Sigmoid colon (tissue), 7 donors: ENCODE data around the gene DGKA. TPM values are rescaled to one million over a fixed set of nuclear protein-coding genes. Genes with fewer than 3 reads are reported as not detected.
"Not testable (repeated sequence)": the region's sequence is repeated elsewhere in the genome, so short reads cannot be mapped to it uniquely, and the experiment has no call there.

ENCODE experiments used
- DNase-seq: peaks from one replicate; pipeline ENCODE4 v3.0.0-alpha.2; 2019
- H3K27ac ChIP-seq, 4 donors: fragments of 200-600 bp; sonication (generic); one replicate each; pipeline ENCODE4 v1.5.1; 2016 to 2019; ENCODE audit warnings: mild to moderate bottlenecking in 1 of 4
- H3K27me3 ChIP-seq, 3 donors: fragments of 200-600 bp; sonication (generic); one replicate each; pipeline ENCODE4 v1.5.1; 2019; ENCODE audit warnings: mild to moderate bottlenecking in 1 of 3
- H3K36me3 ChIP-seq, 4 donors: fragments of 200-600 bp; sonication (generic); one replicate each; pipeline ENCODE4 v1.5.1; 2016 to 2019
- H3K4me1 ChIP-seq, 4 donors: fragments of 200-600 bp; sonication (generic); one replicate each; pipeline ENCODE4 v1.5.1; 2017 to 2019
- H3K4me3 ChIP-seq, 4 donors: fragments of 200-600 bp; sonication (generic); one replicate each; pipeline ENCODE4 v1.5.1; 2017 to 2019; ENCODE audit warnings: mild to moderate bottlenecking in 2 of 4, moderate library complexity in 1 of 4
- H3K9me3 ChIP-seq, 4 donors: fragments of 200-600 bp in 3 of 4; sonication (generic) in 3 of 4; one replicate each; pipeline versions ENCODE4 v1.5.1 to v1.6.1; 2013 to 2019
- EP300 ChIP-seq, 4 donors: sonication (generic); formaldehyde crosslinking; IDR thresholded peaks; one replicate each; pipeline ENCODE4 v1.6.1; 2017; ENCODE audit warnings: antibody characterized with exemption in 4 of 4
- POLR2A ChIP-seq, 2 donors: fragments of 450-650 bp; IDR thresholded peaks; one replicate each; pipeline ENCODE4 v1.6.1; 2016; ENCODE audit warnings: antibody characterized with exemption in 2 of 2, mild to moderate bottlenecking in 2 of 2, moderate library complexity in 2 of 2
- POLR2AphosphoS5 ChIP-seq, 4 donors: sonication (generic); formaldehyde crosslinking; IDR thresholded peaks; one replicate each; pipeline ENCODE4 v1.6.1; 2017; ENCODE audit warnings: antibody characterized with exemption in 4 of 4
- WGBS, 2 donors: extraction: QIAGEN DNeasy Blood & Tissue Kit; methylation state at CpG; one replicate each; pipeline ENCODE4 v1.1.7; 2013; 5-methylcytosine and 5-hydroxymethylcytosine counted together
- intact Hi-C: fragments of 100-400 bp; cut with DNase I; formaldehyde crosslinking; loops from one replicate; pipeline ENCODE4 v1.15.1; 2023
- polyA plus RNA-seq, 3 donors: library from polyadenylated mRNA; stranded (reverse); fragments of 200-250 nt; gene quantifications; one replicate each; pipeline ENCODE4 v1.2.3, GENCODE V29; 2013
- total RNA-seq, 4 donors: library from RNA; depleted of rRNA; stranded (reverse); fragments of >200 nt; gene quantifications; one replicate each; pipeline ENCODE4 v1.1.0, GENCODE V29; 2016
- TF ChIP-seq, protein P1 (sequence below), 4 experiments: fragments of 450-650 bp in 3 of 4; fragments of 200-600 bp in 1 of 4; IDR thresholded peaks; one replicate each; pipeline ENCODE4 v1.5.1; 2016 to 2019; ENCODE audit warnings: antibody characterized with exemption in 4 of 4, mild to moderate bottlenecking in 3 of 4, moderate library complexity in 2 of 4
- donor health status: healthy with polysubstance abuse.
- donor health status: Bipolar disorder and iron deficiency.
- donor health status: healthy.

Gene DGKA
- total and polyA plus RNA-seq, 7 donors = 21.4 to 97.8 (median 44.4) TPM

DNA sequence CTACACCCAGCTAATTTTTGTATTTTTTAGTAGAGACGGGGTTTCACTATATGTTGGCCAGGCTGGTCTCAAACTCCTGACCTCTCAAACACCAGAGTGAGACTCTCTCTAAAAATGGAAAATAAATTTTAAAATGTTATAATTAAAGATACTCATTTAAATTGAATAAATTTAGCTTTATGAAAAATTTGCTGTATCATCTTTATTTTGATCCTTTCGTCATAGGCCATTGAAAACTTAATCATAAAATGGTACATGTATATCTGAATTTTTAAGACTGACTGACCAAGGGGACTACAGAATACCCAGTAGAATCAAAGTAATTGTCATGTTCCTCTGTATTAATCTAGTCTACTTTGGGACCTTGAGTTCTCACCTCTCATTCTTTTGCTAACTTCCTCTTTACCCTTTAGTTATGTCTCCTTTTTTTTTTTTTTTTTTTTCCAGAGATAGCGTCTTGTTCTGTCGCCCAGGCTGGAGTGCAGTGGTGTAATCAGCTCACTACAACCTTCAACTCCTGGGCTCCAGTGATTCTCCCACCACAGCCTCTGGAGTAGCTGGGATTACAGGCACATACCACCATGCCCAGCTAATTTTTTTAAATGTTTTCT lies 52.4 kb downstream of the DGKA start:
- Histone ChIP-seq H3K27me3 (no peaks in the 10 kb centered on the region), H3K4me3 (no peak overlapping the region), H3K36me3 (peaks cover 11 to 71% (median 37%) of the 10 kb centered on the region in 4 donors), H3K9me3 (no peaks in the 10 kb centered on the region), H3K27ac (no peak overlapping the region), H3K4me1 (peaks cover 0 to 10% (median 0%) of the 10 kb centered on the region in 4 donors)
- TF ChIP-seq, protein P1, sequence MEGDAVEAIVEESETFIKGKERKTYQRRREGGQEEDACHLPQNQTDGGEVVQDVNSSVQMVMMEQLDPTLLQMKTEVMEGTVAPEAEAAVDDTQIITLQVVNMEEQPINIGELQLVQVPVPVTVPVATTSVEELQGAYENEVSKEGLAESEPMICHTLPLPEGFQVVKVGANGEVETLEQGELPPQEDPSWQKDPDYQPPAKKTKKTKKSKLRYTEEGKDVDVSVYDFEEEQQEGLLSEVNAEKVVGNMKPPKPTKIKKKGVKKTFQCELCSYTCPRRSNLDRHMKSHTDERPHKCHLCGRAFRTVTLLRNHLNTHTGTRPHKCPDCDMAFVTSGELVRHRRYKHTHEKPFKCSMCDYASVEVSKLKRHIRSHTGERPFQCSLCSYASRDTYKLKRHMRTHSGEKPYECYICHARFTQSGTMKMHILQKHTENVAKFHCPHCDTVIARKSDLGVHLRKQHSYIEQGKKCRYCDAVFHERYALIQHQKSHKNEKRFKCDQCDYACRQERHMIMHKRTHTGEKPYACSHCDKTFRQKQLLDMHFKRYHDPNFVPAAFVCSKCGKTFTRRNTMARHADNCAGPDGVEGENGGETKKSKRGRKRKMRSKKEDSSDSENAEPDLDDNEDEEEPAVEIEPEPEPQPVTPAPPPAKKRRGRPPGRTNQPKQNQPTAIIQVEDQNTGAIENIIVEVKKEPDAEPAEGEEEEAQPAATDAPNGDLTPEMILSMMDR (IDR thresholded peaks at IDR 0.05) = no peak
- TF ChIP-seq EP300 (IDR thresholded peaks at IDR 0.05) (no peak), POLR2A (IDR thresholded peaks at IDR 0.05) (no peak), POLR2AphosphoS5 (IDR thresholded peaks at IDR 0.05) (no peak)
- intact Hi-C loops = no loop called here
- WGBS, 2 donors = 79 to 88% methylated on average over 4 of the region's 4 CpGs
- DNase-seq = no peak

DNA sequence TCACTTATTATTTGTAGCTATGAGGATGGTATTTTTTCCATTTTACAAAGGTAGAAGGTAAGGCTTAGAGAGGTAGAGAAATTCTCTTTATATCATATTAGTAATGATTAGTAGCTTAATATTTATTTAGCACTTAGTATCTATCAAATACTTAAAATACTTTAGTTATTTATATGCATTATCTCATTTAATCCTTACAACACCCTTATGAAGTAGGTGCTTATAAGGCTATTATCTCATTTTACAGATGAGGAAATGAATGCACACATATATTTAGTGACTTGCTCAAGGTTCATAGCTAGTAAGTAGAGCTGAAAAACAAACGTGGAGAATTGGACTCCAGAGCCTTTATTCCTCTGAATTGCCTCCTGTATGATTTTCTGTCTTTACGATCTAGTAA lies 53.9 kb downstream of the DGKA start:
- Histone ChIP-seq H3K36me3 (peaks cover 11 to 87% (median 49%) of the 10 kb centered on the region in 4 donors), H3K4me1 (peaks cover 0 to 4% (median 0%) of the 10 kb centered on the region in 4 donors), H3K27ac (no peak overlapping the region), H3K9me3 (no peaks in the 10 kb centered on the region), H3K27me3 (no peaks in the 10 kb centered on the region), H3K4me3 (no peak overlapping the region)
- no peak for TF ChIP-seq POLR2AphosphoS5 (IDR thresholded peaks at IDR 0.05)
- TF ChIP-seq EP300 (IDR thresholded peaks at IDR 0.05) = no peak
- TF ChIP-seq, protein P1 (IDR thresholded peaks at IDR 0.05) = no peak
- no peak for TF ChIP-seq POLR2A (IDR thresholded peaks at IDR 0.05)
- WGBS, 2 donors = 50 to 72% methylated on average over 2 of the region's 2 CpGs
- intact Hi-C loops = no loop called here
- no peak for DNase-seq

DNA sequence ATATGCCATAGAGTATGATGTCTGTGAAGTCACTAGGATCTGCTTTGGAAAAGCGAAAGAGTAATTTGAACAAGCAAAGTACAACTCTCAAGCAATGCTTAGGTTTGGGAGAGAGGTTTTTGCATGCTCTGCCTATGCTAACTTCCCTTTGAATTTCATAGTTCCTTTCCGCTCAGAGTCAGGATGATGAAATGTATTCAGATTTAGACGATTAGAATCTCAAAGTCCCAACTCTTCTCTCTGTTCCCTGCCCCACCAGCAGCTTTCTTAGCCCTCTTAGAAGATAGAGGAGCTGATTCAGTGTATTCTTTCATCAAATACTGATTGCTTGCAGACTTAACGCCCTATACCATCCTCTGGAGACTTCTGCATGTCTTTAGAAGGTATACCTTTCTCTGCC lies 54.4 kb downstream of the DGKA start:
- WGBS, 2 donors = 91 to 93% methylated on average over 4 of the region's 4 CpGs
- intact Hi-C loops = no loop called here
- Histone ChIP-seq H3K27ac (no peak overlapping the region), H3K9me3 (no peaks in the 10 kb centered on the region), H3K4me1 (peaks cover 0 to 4% (median 0%) of the 10 kb centered on the region in 4 donors), H3K36me3 (peaks cover 11 to 90% (median 53%) of the 10 kb centered on the region in 4 donors), H3K27me3 (no peaks in the 10 kb centered on the region), H3K4me3 (no peak overlapping the region)
- TF ChIP-seq, protein P1 (IDR thresholded peaks at IDR 0.05) = no peak
- no peak for TF ChIP-seq EP300 (IDR thresholded peaks at IDR 0.05)
- TF ChIP-seq POLR2A (IDR thresholded peaks at IDR 0.05) = no peak
- no peak for TF ChIP-seq POLR2AphosphoS5 (IDR thresholded peaks at IDR 0.05)
- no peak for DNase-seq

DNA sequence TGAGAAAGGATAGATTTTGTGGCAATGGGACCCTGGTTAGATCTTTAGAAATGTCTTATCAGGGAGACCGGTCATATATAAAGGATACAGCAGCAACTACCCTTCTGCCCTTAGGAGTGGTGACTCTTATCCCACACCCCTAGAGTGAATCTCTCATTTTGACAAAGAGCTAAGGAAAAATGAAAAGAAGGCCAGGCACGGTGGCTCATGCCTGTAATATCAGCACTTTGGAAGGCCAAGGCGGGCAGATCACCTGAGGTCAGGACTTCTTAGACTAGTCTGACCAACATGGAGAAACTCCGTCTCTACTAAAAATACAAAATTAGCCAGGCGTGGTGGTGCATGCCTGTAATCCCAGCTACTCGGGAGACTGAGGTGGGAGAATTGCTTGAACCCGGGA lies 55.0 kb downstream of the DGKA start:
- H3K4me3 ChIP-seq, H3K4me1 ChIP-seq, H3K27me3 ChIP-seq, H3K9me3 ChIP-seq, DNase-seq, intact Hi-C loops, H3K27ac ChIP-seq: not testable (repeated sequence)
- 94 to 96% methylated on average over 7 of the region's 7 CpGs for WGBS, 2 donors
- peaks cover 17 to 90% (median 55%) of the 10 kb centered on the region in 4 donors for H3K36me3 ChIP-seq

DNA sequence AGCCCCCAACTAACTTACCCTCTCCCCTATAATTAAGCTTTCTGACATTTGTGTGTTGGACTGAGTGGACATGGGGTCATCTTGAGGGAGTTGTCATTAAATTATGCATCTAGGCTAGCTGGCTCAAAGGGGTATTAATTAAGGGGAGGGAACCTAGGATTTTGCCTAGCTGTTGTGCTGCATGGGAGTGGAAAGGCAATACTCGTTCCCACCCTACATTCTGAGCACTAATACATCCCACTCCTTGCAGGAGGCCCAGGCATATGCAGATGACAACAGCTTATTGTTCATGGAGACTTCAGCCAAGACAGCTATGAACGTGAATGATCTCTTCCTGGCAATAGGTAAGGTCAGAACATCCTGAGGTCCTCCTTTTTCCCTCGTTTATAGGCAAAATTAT lies 60.1 kb downstream of the DGKA start:
- H3K9me3 ChIP-seq = no peaks in the 10 kb centered on the region

More for the DNA sequence above, 60.1 kb downstream of the DGKA start:
- TF ChIP-seq EP300 (IDR thresholded peaks at IDR 0.05) (no peak), POLR2AphosphoS5 (IDR thresholded peaks at IDR 0.05) (no peak), POLR2A (IDR thresholded peaks at IDR 0.05) (no peak)
- TF ChIP-seq, protein P1 (IDR thresholded peaks at IDR 0.05) = no peak
- no peaks in the 10 kb centered on the region for H3K27me3 ChIP-seq
- DNase-seq = no peak
- H3K36me3 ChIP-seq = peaks cover 28 to 92% (median 77%) of the 10 kb centered on the region in 4 donors
- no peak overlapping the region for H3K4me3 ChIP-seq
- intact Hi-C loops = no loop called here
- WGBS, 2 donors = 89 to 92% methylated on average over 3 of the region's 3 CpGs
- peaks cover 0 to 1% (median 0%) of the 10 kb centered on the region in 4 donors for H3K4me1 ChIP-seq
- no peak overlapping the region for H3K27ac ChIP-seq
